ENCODE data around the gene PSD. TPM values are rescaled to one million over a fixed set of nuclear protein-coding genes. Genes with fewer than 3 reads are reported as not detected.

The PSD gene
- total RNA-seq, 1 donor from 2014 or later: 0.49 TPM

DNA sequence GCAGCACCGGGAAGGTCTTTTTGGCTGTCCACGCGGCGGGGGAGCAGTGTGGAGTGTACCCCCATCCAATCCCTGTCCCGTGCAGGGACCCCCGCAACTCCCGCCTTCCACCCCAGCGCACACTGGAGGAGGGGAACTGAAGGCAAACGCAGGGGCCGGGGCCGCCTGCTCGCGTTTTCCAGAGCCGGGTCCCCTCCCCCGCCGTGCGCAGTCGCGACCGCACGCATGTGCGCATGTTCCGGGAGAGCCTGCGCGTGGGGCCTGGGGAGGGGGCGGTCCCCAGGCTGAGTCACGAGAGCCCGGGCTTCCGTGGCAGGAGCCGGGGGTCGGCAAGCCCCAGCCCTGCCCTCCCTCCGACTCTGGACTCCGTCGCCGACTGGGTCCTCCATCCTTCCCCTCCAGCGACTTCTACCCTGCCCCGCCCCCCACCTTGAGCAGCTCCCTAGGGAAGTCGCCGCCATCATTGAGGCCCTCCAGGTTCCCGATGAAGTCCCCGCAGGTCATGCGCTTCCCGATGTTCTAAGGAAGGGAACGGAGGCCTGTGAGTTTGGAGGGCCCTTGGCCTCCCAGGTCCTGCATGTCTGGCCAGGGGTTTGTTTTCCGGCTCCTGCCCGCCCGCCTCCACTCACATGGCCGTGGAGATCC lies 8.0 kb downstream of the PSD start:
- no peak for ATAC-seq
- DNase-seq (ENCODE audit: missing footprints): no peak

GRCh38 chr10:102409604-102410428 lies 8.8 kb downstream of the PSD start:
- intact Hi-C loops (cut with DNase I): no loop called here
- ATAC-seq: no peak
- DNase-seq (ENCODE audit: missing footprints): peak; percentile 25

More for the DNA sequence above, 8.0 kb downstream of the PSD start:
- intact Hi-C loops (cut with DNase I): no loop called here

GRCh38 chr10:102408728-102409603 lies 9.6 kb downstream of the PSD start:
- peak; percentile 60 for DNase-seq (ENCODE audit: missing footprints)
- no peak for ATAC-seq

DNA sequence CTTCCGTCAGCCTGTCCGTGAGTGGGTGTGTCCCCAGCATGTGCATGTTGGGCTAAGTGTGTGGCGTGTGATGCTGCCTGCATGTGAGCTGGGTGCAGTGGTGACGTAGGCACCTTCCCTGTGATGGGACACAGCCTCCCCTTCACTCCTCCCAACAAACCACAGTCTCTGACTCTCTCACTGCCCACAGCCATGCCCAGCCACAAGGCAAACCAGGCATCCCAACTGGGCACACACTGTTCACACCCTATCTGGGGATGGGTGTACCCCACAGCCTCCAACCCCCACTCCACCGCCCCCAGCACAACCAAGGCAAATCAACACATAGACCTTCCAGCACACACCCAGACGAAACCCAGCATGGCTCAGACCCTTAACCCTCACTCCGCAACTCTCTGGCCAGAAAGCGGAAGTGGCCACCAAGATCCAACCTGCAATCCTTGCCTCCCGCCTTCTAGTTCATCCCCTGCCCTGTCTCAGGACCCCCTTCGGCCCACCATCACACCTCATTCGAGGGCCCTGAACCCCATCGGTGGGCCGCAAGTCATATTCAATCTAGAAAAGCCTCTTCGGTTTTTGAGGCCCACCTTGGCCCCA lies 10.4 kb downstream of the PSD start:
- ATAC-seq (no peak), DNase-seq (ENCODE audit: missing footprints) (peak; percentile 22)
- intact Hi-C loops (cut with DNase I): no loop called here

More at GRCh38 chr10:102408728-102409603, 9.6 kb downstream of the PSD start:
- intact Hi-C loops (cut with DNase I): no loop called here

GRCh38 chr10:102407425-102408130 lies 11.0 kb downstream of the PSD start:
- ATAC-seq (no peak), DNase-seq (ENCODE audit: missing footprints) (peak; percentile 11)
- intact Hi-C loops (cut with DNase I): no loop called here

DNA sequence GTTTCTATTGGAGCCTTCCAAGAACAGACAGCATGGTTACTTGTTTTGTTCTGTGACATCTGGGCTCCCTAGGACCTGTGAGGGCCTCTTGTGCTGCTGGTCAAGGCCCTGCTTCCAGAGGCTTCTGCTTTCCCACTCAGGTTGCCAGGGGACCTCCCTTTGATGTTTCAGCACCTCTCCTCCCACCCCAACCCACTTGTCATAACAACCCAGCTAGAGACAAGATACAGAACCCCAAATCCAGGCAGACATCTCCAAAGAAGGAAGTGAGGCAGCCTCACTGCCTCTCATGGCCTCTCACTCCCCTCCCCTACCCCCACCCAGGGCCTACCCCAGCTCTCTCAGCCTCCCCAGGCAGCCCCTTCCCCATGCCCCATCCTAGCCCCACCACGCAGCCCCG lies 11.8 kb downstream of the PSD start:
- ATAC-seq (no peak), DNase-seq (ENCODE audit: missing footprints) (no peak)
- intact Hi-C loops (cut with DNase I): no loop called here

- ATAC-seq (no peak), DNase-seq (ENCODE audit: missing footprints) (peak; percentile 9)
- intact Hi-C loops (cut with DNase I): no loop called here
These were observed 13.0 kb downstream of the PSD start for GRCh38 chr10:102405632-102406031.

DNA sequence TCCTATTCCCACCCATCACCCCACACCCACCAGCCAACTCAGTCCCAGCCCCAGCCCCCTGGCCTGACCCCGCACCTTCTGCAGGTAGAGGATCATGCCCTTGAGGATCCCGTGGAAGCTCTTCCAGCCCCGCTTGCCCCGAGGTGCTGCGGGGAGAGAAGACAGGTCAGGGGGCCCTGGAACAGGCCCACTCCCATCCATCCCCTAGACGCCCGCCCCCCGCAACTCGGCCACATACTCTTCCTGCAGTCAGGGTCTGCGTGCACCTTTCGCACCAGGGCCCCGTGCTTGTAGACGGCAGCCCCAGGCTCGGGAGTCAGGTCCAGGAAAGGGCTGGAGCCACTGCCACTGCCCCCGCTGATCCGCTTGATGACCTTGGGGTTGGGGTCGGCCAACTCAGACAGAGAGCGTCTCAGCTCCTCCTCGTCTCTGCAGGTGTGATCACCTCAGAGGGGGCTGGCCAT lies 13.4 kb downstream of the PSD start:
- intact Hi-C loops (cut with DNase I): no loop called here

DNA sequence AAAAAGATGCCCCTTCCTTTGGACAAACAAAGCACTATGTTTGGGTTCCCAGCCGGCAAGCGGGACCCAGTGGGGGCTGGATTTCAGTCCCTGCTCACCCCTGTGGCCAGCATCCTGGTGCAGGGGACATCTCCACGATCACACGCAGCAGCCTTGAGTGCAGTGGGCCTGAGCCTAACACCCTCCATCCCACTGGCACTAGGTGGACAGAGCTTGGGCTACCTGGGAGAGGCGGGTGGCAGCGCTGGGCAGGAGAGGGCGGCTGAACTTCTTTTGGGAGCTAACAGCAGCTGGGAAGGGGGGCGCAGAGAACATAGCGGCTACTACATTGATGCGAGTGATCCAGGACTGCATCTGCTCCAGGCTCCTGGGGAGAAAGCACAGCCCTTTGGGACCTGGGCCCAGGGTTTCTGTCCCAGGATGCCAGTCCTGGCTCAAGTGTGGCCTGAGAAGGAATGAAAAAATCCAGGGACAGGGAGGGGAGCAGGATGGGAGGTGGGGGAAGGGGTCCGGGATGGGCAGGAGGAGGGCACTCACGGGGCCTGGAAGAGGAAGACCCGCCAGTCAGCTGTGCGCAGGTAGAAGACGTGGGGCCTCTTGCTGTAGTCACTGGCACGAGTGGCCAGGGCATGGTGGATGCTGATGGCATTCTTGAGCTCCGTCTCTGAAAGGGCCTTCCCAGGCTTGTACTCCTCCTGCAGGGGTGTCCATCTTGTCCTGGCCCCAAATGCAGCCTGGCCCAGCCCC lies 14.1 kb downstream of the PSD start:
- ATAC-seq (no peak), DNase-seq (ENCODE audit: missing footprints) (peak; percentile 43)
- intact Hi-C loops (cut with DNase I): no loop called here

More for the DNA sequence above, 13.4 kb downstream of the PSD start:
- no peak for ATAC-seq
- peak; percentile 40 for DNase-seq (ENCODE audit: missing footprints)

DNA sequence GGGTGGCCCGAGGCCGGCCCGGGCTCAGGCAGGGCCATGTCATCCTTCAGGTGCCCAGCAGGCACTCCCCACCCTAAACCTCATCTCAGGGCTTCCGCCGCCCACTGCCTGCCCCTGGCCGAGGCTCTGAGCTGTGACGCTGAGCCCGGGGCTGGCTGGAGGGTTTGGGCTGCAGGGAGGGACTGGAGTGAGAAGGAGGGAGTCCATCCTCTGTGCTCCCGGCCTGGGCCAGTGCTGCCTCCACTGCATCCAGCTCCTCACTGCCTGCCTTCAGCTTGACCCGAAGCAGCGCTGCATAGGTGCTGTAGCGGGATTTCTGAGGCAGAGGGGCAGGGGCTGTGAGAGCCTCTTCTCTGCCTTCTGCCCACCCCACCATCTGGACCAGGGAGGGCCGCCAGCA lies 15.5 kb downstream of the PSD start:
- intact Hi-C loops (cut with DNase I): no loop called here
- DNase-seq (ENCODE audit: missing footprints) (peak; percentile 23), ATAC-seq (no peak)

DNA sequence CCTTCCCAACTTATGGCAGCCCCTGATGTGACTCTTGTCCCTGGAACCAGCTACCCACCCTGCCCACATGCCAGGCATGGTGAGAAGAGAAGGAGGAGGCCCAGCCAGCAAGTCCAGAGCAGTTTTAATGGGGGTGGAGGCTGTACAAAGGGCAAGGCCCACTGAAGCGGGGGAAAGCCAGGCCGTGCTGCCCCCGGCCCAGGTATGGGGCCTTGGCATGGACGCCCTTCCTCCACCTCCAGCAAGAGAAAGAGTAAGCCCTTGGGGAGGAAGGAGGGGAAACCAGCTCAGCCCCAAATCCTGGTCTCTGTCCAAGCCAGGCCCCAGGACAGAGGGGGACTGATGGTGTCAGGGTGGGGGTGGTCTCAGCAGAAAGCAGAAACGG lies 16.1 kb downstream of the PSD start:
- intact Hi-C loops (cut with DNase I): no loop called here
- ATAC-seq (no peak), DNase-seq (ENCODE audit: missing footprints) (peak; percentile 3)

DNA sequence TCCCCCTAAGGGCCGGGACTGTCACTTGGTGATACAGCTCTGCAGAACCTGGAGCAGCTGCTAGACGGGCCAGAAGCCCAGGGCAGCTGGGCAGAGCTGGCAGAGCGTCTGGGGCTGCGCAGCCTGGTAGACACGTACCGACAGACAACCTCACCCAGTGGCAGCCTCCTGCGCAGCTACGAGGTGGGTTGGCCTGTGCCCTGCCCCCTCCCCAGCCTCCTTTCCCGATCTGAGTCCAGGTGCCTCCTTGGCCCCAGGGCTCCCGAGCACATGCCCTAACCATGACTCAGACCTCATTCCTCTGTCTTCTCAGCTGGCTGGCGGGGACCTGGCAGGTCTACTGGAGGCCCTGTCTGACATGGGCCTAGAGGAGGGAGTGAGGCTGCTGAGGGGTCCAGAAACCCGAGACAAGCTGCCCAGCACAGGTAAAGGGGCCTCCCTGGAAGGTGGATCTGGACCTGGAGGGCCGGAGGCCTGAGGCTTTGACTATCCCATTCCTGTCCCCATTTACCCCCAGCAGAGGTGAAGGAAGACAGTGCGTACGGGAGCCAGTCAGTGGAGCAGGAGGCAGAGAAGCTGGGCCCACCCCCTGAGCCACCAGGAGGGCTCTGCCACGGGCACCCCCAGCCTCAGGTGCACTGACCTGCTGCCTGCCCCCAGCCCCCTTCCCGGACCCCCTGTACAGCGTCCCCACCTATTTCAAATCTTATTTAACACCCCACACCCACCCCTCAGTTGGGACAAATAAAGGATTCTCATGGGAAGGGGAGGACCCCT lies 16.7 kb downstream of the PSD start:
- ATAC-seq (no peak), DNase-seq (ENCODE audit: missing footprints) (peak; percentile 17)
- intact Hi-C loops (cut with DNase I): no loop called here

DNA sequence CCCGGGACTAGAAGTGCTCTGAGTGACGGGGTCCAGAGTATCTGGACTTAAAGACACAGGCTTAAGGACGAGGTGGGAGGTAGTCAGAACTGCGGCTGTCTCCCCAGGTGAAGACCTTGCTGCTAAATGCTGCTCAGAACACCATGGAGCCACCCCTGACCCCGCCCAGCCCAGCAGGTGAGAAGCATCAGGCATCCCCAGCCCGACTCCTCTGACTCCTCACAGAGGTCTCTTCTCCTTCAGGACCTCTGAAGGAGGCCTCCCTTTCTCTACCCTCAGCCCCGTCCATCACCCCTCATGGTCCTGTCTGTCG lies 17.3 kb downstream of the PSD start:
- ATAC-seq (no peak), DNase-seq (ENCODE audit: missing footprints) (peak; percentile 16)
- intact Hi-C loops (cut with DNase I): no loop called here

- DNase-seq (ENCODE audit: missing footprints): peak; percentile 40
- no peak for ATAC-seq
- intact Hi-C loops (cut with DNase I): no loop called here
These were observed 17.8 kb downstream of the PSD start for GRCh38 chr10:102400598-102401341.

DNA sequence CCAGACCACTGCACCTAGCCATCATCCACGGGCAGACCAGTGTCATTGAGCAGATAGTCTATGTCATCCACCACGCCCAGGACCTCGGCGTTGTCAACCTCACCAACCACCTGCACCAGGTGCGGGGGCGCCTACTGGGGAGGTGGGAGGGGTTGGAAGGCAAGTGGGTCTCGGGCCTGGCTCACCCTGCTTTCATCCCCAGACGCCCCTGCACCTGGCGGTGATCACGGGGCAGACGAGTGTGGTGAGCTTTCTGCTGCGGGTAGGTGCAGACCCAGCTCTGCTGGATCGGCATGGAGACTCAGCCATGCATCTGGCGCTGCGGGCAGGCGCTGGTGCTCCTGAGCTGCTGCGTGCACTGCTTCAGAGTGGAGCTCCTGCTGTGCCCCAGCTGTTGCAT lies 18.5 kb downstream of the PSD start:
- DNase-seq (ENCODE audit: missing footprints): peak; percentile 73
- no peak for ATAC-seq
- intact Hi-C loops (cut with DNase I): no loop called here

Data from Right ventricle myocardium inferior (tissue), 1 donor.